GM12875 (cell line): ENCODE data around the gene GRK6.
A peak's percentile ranks its signal among the peaks of the same experiment; 100 is the strongest.

Experiments used
- H3K4me3 ChIP-seq: one replicate; pipeline ENCODE4 v1.5.1; 2011; ENCODE audit warnings: low read depth, low read length, control low read depth
- CTCF ChIP-seq: IDR thresholded peaks from 2 replicates; pipeline ENCODE4 v1.5.1; 2011; ENCODE audit warnings: low read depth, mild to moderate bottlenecking, control low read depth, inconsistent platforms, low read length, moderate library complexity, borderline replicate concordance; ENCODE audit not compliant: insufficient read depth

GRK6 gene

GRCh38 chr5:177456976-177457851, 30.7 kb downstream of the GRK6 start:
- TF ChIP-seq CTCF = peak; percentile 67

GRCh38 chr5:177457852-177458681, 31.6 kb downstream of the GRK6 start:
- no peak for TF ChIP-seq CTCF

More at GRCh38 chr5:177456976-177457851, 30.7 kb downstream of the GRK6 start:
- no peak overlapping the region for H3K4me3 ChIP-seq

GRCh38 chr5:177458912-177459350, 32.5 kb downstream of the GRK6 start:
- H3K4me3 ChIP-seq = no peak overlapping the region
- no peak for TF ChIP-seq CTCF

More at GRCh38 chr5:177457852-177458681, 31.6 kb downstream of the GRK6 start:
- no peak overlapping the region for H3K4me3 ChIP-seq

- TF ChIP-seq CTCF = no peak
- no peak overlapping the region for H3K4me3 ChIP-seq
Observed at GRCh38 chr5:177459357-177459756, 32.9 kb downstream of the GRK6 start.

GRCh38 chr5:177459819-177460628, 33.5 kb downstream of the GRK6 start:
- no peak overlapping the region for H3K4me3 ChIP-seq
- no peak for TF ChIP-seq CTCF

- no peak for TF ChIP-seq CTCF
- H3K4me3 ChIP-seq = no peak overlapping the region
Observed at GRCh38 chr5:177462021-177462670, 35.7 kb downstream of the GRK6 start.
